CD4-positive, alpha-beta memory T cell (primary cell): ENCODE data around the gene PALMD. TPM values are rescaled to one million over a fixed set of nuclear protein-coding genes. Genes with fewer than 3 reads are reported as not detected.

Source experiments
- CTCF ChIA-PET: fragments of 350-600 bp; sonication (Branson Sonifier 250); formaldehyde crosslinking; loops from one replicate; lab custom pipeline; 2021; ENCODE audit warnings: inconsistent platforms; ENCODE audit not compliant: partially characterized antibody; lab: Charles Lee
- POLR2A ChIA-PET: fragments of 350-600 bp; sonication (Branson Sonifier 250); formaldehyde crosslinking; loops from one replicate; lab custom pipeline; 2021; ENCODE audit not compliant: partially characterized antibody; lab: Charles Lee
- DNase-seq, 5 donors: peaks; one replicate each; pipeline versions ENCODE4 v3.0.0 to v3.0.0-alpha.2; 2020 to 2022; ENCODE audit warnings: mixed read lengths in 1 of 5
- H3K27ac ChIP-seq: one replicate; pipeline ENCODE4 v1.7.0; 2013; ENCODE audit warnings: low read depth, low read length
- H3K27me3 ChIP-seq: 2 replicates; pipeline ENCODE4 v1.7.0; 2013; ENCODE audit warnings: mild to moderate bottlenecking, low read length, moderate library complexity; ENCODE audit not compliant: insufficient read depth
- H3K36me3 ChIP-seq: 2 replicates; pipeline ENCODE4 v1.7.0; 2013; ENCODE audit warnings: mild to moderate bottlenecking, low read length, moderate library complexity; ENCODE audit not compliant: insufficient read depth
- H3K4me1 ChIP-seq: 2 replicates; pipeline ENCODE4 v1.7.0; 2013; ENCODE audit warnings: mild to moderate bottlenecking, low read length, moderate library complexity; ENCODE audit not compliant: insufficient read depth
- H3K4me3 ChIP-seq, 2 donors: one replicate each; pipeline ENCODE4 v1.7.0; 2013; ENCODE audit warnings: low read length in 2 of 2, mild to moderate bottlenecking in 1 of 2
- H3K9me3 ChIP-seq, 2 donors: one replicate each; pipeline ENCODE4 v1.7.0; 2013; ENCODE audit warnings: low read length in 2 of 2, control low read depth in 1 of 2; ENCODE audit not compliant: control insufficient read depth in 1 of 2
- H3K27ac Mint-ChIP-seq, 7 donors: one replicate each; pipeline ENCODE4 v1.8.0; 2020 to 2021; ENCODE audit warnings: mixed read lengths in 7 of 7, mild to moderate bottlenecking in 6 of 7, inconsistent platforms in 3 of 7, moderate library complexity in 3 of 7
- H3K27me3 Mint-ChIP-seq, 2 donors: one replicate each; pipeline ENCODE4 v1.8.0; 2020 to 2021; ENCODE audit warnings: mixed read lengths in 2 of 2
- H3K36me3 Mint-ChIP-seq, 2 donors: one replicate each; pipeline ENCODE4 v1.8.0; 2020 to 2021; ENCODE audit warnings: mixed read lengths in 2 of 2, inconsistent platforms in 1 of 2, mild to moderate bottlenecking in 1 of 2
- H3K4me1 Mint-ChIP-seq, 4 donors: one replicate each; pipeline ENCODE4 v1.8.0; 2020 to 2021; ENCODE audit warnings: mixed read lengths in 4 of 4, mild to moderate bottlenecking in 1 of 4
- H3K4me3 Mint-ChIP-seq, 8 donors: one replicate each; pipeline ENCODE4 v1.8.0; 2020 to 2021; ENCODE audit warnings: mixed read lengths in 8 of 8, mild to moderate bottlenecking in 7 of 8, moderate library complexity in 6 of 8, inconsistent platforms in 3 of 8
- H3K9me3 Mint-ChIP-seq, 8 donors: one replicate each; pipeline ENCODE4 v1.8.0; 2020 to 2021; ENCODE audit warnings: mixed read lengths in 8 of 8, mild to moderate bottlenecking in 5 of 8, inconsistent platforms in 3 of 8, moderate library complexity in 1 of 8
- intact Hi-C: fragments of 100-400 bp; cut with micrococcal nuclease; formaldehyde crosslinking; loops from one replicate; pipeline ENCODE4 v1.15.1; 2023
- polyA plus RNA-seq, 2 donors: library from polyadenylated mRNA; unstranded; fragments of 300-500 nt; fragmentation: Illumina TruSeq; gene quantifications; one replicate each; pipeline ENCODE4 v1.2.3, GENCODE V29; 2021
- total RNA-seq, 2 experiments: library from RNA; stranded (reverse); gene quantifications; one replicate each; pipeline ENCODE4 v1.2.3, GENCODE V29; 2021

Gene PALMD
- total and polyA plus RNA-seq, 4 experiments from 2014 or later, result not detected

DNA sequence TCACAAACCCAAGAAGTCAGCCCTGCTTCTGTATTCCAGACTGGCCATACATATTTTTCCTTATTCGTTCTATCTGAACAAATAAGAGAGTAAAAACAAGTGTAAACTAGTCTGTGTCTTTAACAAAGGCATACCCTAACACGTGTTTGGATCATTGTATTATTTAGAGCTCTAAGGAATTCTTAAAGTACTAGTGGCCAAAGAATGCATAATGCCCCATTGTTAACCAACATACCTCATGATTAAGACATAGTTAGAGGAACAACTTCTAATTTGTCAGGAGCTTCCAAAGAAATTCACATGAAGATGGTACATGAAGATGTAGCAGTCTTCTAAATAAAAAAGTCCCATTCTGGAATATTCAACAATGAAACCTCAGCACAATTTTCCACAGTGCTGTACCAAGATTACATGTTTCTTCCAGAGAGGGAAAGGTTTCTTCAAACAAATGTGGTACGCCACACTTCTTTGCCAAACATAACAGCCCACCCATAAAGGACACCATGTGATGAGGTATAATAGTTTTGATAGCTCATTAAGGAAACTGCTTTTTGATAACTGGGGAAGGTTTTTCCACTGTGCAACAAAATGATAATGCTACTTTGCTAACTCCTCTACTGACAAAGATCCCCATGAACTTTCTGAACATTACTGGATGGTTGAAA is 5.0 kb downstream of the PALMD start:
- Histone ChIP-seq H3K27ac (no peak overlapping the region), H3K9me3 (no peaks in the 10 kb centered on the region), H3K36me3 (no peaks in the 10 kb centered on the region), H3K4me1 (no peaks in the 10 kb centered on the region), H3K4me3 (no peak overlapping the region), H3K27me3 (no peaks in the 10 kb centered on the region)
- intact Hi-C loops, result no loop called here
- ChIA-PET POLR2A (no interaction called here), CTCF (interaction anchor here (0.6 kb wide), 1 partner anchor 52 kb away, joined by 3 read pairs; no protein-coding TSS in a partner anchor)
- Mint-ChIP-seq H3K4me3 (no peak overlapping the region), H3K9me3 (no peaks in the 10 kb centered on the region), H3K27ac (no peak overlapping the region), H3K27me3 (peaks cover 14 to 18% of the 10 kb centered on the region in 2 donors), H3K36me3 (no peaks in the 10 kb centered on the region), H3K4me1 (no peaks in the 10 kb centered on the region)
- no peak for DNase-seq

- no peak overlapping the region for H3K4me3 Mint-ChIP-seq
- ChIA-PET POLR2A (no interaction called here), CTCF (interaction anchor here (1.2 kb wide), 1 partner anchor 8 kb away, joined by 3 read pairs; no protein-coding TSS in a partner anchor)
- peaks cover 11 to 12% of the 10 kb centered on the region in 2 donors for H3K27me3 Mint-ChIP-seq
- no peak for DNase-seq
- Histone ChIP-seq H3K9me3 (no peaks in the 10 kb centered on the region), H3K27me3 (no peaks in the 10 kb centered on the region), H3K4me1 (no peaks in the 10 kb centered on the region), H3K27ac (no peak overlapping the region), H3K36me3 (no peaks in the 10 kb centered on the region), H3K4me3 (no peak overlapping the region)
- no peaks in the 10 kb centered on the region for H3K36me3 Mint-ChIP-seq
- no peaks in the 10 kb centered on the region for H3K9me3 Mint-ChIP-seq
- H3K27ac Mint-ChIP-seq, result no peak overlapping the region
- intact Hi-C loops, result no loop called here
- no peaks in the 10 kb centered on the region for H3K4me1 Mint-ChIP-seq
These were observed 7.0 kb downstream of the PALMD start for GRCh38 chr1:99652881-99653281.

DNA sequence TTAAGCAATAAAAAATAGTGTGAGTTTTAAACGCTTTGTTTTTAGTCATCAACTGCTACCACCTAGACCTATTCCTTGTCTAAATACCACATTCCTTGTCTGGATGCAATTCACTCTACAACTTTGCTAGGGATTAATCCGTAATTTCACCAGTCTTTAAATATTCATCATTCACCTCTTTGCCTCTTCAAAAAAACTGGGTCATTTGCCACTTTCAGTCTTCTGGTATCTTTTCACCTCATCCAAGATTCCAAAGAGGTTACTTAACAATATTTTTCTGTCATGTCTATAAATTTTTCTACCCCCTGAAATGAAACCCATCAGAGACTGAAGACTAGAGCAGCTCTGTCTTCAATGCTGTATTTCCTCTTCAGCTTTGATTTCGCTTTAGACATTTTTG is 9.5 kb downstream of the PALMD start:
- ChIA-PET CTCF (no interaction called here), POLR2A (no interaction called here)
- H3K27me3 Mint-ChIP-seq, result peaks cover 3 to 6% of the 10 kb centered on the region in 2 donors
- no peak overlapping the region for H3K27ac Mint-ChIP-seq
- no peaks in the 10 kb centered on the region for H3K27me3 ChIP-seq
- no peaks in the 10 kb centered on the region for H3K4me1 Mint-ChIP-seq
- intact Hi-C loops, result no loop called here
- no peaks in the 10 kb centered on the region for H3K9me3 Mint-ChIP-seq
- no peak for DNase-seq
- H3K4me3 Mint-ChIP-seq, result no peak overlapping the region
- no peaks in the 10 kb centered on the region for H3K36me3 Mint-ChIP-seq
- H3K4me1 ChIP-seq, result no peaks in the 10 kb centered on the region
- no peaks in the 10 kb centered on the region for H3K36me3 ChIP-seq
- H3K9me3 ChIP-seq, result no peaks in the 10 kb centered on the region
- no peak overlapping the region for H3K27ac ChIP-seq
- H3K4me3 ChIP-seq, result no peak overlapping the region

DNA sequence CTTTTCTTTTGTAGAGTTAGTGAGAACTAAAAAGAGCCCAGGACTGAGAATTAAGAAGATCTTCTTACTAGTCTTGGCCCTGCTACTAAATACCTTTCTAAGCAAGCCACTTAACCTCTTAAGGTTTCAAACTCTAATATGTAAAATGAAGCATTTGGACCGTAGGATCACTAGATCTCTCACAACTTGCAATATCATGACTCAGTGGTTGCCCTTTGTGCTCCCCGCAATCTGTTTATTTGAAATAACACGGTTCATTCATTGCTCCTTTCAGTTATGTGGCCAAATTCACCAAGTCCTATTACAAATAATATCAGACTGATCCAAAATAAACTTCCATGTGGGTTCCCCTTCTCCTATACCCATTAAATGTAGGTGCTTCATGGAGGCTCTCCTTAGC is 10.8 kb downstream of the PALMD start:
- no peaks in the 10 kb centered on the region for H3K4me1 Mint-ChIP-seq
- Histone ChIP-seq H3K27ac (no peak overlapping the region), H3K9me3 (no peaks in the 10 kb centered on the region), H3K27me3 (no peaks in the 10 kb centered on the region), H3K4me3 (no peak overlapping the region), H3K4me1 (no peaks in the 10 kb centered on the region), H3K36me3 (no peaks in the 10 kb centered on the region)
- no peak overlapping the region for H3K27ac Mint-ChIP-seq
- no peak overlapping the region for H3K4me3 Mint-ChIP-seq
- ChIA-PET POLR2A (no interaction called here), CTCF (no interaction called here)
- intact Hi-C loops, result no loop called here
- H3K9me3 Mint-ChIP-seq, result no peaks in the 10 kb centered on the region
- H3K27me3 Mint-ChIP-seq, result peaks cover 2% of the 10 kb centered on the region in 2 donors
- H3K36me3 Mint-ChIP-seq, result no peaks in the 10 kb centered on the region
- no peak for DNase-seq

- Histone ChIP-seq H3K36me3 (no peaks in the 10 kb centered on the region), H3K9me3 (no peaks in the 10 kb centered on the region), H3K27ac (no peak overlapping the region), H3K27me3 (no peaks in the 10 kb centered on the region), H3K4me1 (no peaks in the 10 kb centered on the region), H3K4me3 (no peak overlapping the region)
- H3K4me3 Mint-ChIP-seq, result no peak overlapping the region
- H3K27me3 Mint-ChIP-seq, result peaks cover 2% of the 10 kb centered on the region in 2 donors
- ChIA-PET CTCF (no interaction called here), POLR2A (no interaction called here)
- DNase-seq, result peak in 1 of 5 donors; percentile 23
- no peak overlapping the region for H3K27ac Mint-ChIP-seq
- H3K4me1 Mint-ChIP-seq, result no peaks in the 10 kb centered on the region
- no peaks in the 10 kb centered on the region for H3K36me3 Mint-ChIP-seq
- H3K9me3 Mint-ChIP-seq, result no peaks in the 10 kb centered on the region
- intact Hi-C loops, result no loop called here
These were observed 11.5 kb downstream of the PALMD start for GRCh38 chr1:99657213-99658030.

DNA sequence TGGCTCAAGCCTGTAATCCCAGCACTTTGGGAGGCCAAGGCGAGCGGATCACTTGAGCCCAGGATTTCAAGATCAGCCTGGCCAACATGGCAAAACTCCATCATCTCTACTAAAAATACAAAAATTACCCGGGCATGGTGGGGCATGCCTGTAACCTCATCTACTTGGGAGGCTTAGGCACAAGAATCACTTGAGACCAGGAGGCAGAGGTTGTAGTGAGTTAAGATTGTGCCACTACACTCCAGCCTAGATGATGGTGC is 12.0 kb downstream of the PALMD start:
- H3K36me3 ChIP-seq, result no peaks in the 10 kb centered on the region
- Mint-ChIP-seq H3K27me3 (peaks cover under 1 to 2% of the 10 kb centered on the region in 2 donors), H3K27ac (no peak overlapping the region), H3K9me3 (no peaks in the 10 kb centered on the region), H3K36me3 (no peaks in the 10 kb centered on the region), H3K4me1 (no peaks in the 10 kb centered on the region), H3K4me3 (no peak overlapping the region)
- H3K4me3 ChIP-seq, result no peak overlapping the region
- intact Hi-C loops, result no loop called here
- DNase-seq, result no peak
- H3K9me3 ChIP-seq, result no peaks in the 10 kb centered on the region
- no peaks in the 10 kb centered on the region for H3K27me3 ChIP-seq
- no peak overlapping the region for H3K27ac ChIP-seq
- no peaks in the 10 kb centered on the region for H3K4me1 ChIP-seq
- ChIA-PET POLR2A (no interaction called here), CTCF (no interaction called here)

DNA sequence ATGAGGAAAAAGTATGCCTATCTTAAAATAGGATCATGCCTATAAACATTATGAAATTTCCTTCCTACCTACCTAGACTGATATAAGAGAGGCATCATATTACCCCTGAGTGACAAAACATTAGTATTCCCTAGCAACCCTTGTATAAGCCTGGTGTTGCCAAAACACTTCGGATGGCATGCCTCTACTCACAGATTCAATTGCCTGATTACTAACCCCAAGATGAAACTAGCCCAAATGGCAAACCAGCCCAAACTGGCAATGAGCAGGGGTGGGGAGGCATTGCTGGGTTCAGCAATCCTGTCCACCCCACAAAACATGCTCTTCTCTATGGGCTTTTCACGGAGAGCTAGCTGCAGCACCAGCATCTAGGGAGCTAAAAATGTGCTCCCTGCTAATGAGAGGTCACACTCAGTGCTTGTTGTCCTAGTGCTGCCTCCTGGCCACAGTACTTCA is 13.9 kb downstream of the PALMD start:
- H3K4me3 Mint-ChIP-seq, result no peak overlapping the region
- no peak overlapping the region for H3K27ac ChIP-seq
- no peaks in the 10 kb centered on the region for H3K27me3 ChIP-seq
- no peaks in the 10 kb centered on the region for H3K9me3 ChIP-seq
- H3K36me3 Mint-ChIP-seq, result no peaks in the 10 kb centered on the region
- no peak overlapping the region for H3K27ac Mint-ChIP-seq
- H3K27me3 Mint-ChIP-seq, result peaks cover 0 to 3% of the 10 kb centered on the region in 2 donors
- intact Hi-C loops, result no loop called here
- ChIA-PET POLR2A (no interaction called here), CTCF (no interaction called here)
- no peaks in the 10 kb centered on the region for H3K4me1 ChIP-seq
- DNase-seq, result no peak
- H3K4me3 ChIP-seq, result no peak overlapping the region
- H3K9me3 Mint-ChIP-seq, result no peaks in the 10 kb centered on the region
- H3K4me1 Mint-ChIP-seq, result no peaks in the 10 kb centered on the region
- no peaks in the 10 kb centered on the region for H3K36me3 ChIP-seq
